NCI-H2196 treated with DMSO at 0.1 percent for 48 hours (cell line): ENCODE measurements around the gene ISLR.

Source experiments
- DNase-seq: peaks from one replicate; lab custom pipeline; 2025; ENCODE audit not compliant: unreplicated experiment; lab: John Stamatoyannopoulos, UW

The ISLR gene

GRCh38 chr15:74170875-74171578 is 2.5 kb upstream of the ISLR start:
- DNase-seq = no peak

DNA sequence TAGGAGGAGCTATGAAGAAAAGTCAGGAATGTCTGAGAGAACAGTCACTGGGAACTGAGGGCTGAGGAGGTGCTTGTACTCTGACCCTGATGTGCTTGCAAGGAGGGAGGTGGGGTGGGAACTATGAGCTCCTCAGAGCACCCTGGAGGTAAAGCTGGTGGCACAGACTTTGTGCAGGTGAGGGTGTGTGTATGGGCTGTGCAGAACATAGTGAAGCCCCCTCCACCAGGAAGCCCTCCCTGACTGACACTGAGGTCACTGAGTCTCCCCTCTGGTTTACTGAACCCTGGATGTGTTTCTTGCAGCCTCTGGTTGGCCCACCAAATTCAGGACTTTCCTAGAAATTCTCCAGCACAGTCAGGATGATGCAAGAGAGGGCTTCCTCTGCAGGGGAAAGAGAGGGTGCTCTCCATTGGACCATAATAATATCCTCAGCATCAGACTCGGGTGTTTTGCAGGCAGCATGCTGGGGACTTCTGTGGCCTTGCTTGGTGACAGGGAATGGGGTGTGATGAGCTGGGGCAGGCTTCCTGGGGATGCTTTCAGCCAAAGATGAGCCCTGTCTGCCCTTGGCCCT is 1.5 kb upstream of the ISLR start:
- DNase-seq = no peak

DNA sequence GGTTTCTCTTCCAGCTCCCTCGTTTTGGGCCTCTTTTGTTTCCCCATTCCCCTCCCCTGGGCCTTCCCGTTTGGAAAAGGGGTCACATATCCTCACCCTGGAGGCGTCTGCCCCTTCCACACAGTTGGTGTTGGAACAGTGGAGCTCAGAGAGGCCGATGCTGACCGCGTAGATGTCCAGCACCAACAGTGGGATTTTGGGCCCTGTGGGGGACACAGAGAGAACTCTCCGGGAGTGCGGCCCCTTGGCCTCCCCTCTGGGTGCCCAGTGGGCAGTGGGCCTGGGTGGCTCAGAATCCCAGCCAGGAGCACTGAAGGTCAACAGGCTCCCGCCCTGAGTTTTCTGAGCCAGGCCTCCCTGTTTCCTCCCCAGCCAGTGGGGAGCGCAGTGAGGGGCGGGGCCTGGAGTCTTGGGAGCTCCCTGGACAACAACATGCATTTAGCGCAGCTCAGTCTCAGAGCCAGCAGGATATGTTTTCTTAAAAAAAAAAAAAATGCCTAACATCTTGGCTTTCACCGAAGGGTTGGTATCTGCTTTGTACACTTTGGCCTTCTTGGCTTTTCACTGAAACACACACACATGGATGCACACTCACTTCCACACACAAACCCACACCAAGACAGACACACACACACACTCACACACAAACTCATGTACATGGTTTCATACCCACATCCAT is 670 bp upstream of the ISLR start:
- DNase-seq = no peak

GRCh38 chr15:74174219-74174957 is 878 bp downstream of the ISLR start:
- no peak for DNase-seq

DNA sequence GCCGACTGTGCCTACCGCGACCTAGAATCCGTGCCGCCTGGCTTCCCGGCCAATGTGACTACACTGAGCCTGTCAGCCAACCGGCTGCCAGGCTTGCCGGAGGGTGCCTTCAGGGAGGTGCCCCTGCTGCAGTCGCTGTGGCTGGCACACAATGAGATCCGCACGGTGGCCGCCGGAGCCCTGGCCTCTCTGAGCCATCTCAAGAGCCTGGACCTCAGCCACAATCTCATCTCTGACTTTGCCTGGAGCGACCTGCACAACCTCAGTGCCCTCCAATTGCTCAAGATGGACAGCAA is 1.4 kb downstream of the ISLR start:
- no peak for DNase-seq

- no peak for DNase-seq
Measured at GRCh38 chr15:74175271-74176191, 2.0 kb downstream of the ISLR start.

DNA sequence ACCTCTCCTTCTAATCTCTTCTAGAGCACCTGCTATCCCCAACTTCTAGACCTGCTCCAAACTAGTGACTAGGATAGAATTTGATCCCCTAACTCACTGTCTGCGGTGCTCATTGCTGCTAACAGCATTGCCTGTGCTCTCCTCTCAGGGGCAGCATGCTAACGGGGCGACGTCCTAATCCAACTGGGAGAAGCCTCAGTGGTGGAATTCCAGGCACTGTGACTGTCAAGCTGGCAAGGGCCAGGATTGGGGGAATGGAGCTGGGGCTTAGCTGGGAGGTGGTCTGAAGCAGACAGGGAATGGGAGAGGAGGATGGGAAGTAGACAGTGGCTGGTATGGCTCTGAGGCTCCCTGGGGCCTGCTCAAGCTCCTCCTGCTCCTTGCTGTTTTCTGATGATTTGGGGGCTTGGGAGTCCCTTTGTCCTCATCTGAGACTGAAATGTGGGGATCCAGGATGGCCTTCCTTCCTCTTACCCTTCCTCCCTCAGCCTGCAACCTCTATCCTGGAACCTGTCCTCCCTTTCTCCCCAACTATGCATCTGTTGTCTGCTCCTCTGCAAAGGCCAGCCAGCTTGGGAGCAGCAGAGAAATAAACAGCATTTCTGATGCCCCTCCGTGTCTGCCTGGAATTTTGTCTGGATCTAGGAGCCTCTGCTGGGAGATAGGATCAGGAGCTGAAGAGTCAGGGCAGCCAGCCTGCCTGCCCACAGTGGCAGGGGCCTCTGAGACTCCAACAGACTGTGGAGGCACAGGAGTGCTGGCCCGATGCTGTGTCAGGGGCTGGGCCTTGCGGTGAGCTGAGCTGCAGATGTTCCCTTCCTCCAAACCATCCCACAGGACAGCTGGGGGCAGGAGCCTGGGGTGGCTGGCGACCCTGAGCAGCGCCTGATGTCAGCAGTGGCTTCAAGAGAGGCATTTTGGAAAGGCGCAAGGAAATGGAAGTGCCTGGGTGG is 3.0 kb downstream of the ISLR start:
- no peak for DNase-seq

DNA sequence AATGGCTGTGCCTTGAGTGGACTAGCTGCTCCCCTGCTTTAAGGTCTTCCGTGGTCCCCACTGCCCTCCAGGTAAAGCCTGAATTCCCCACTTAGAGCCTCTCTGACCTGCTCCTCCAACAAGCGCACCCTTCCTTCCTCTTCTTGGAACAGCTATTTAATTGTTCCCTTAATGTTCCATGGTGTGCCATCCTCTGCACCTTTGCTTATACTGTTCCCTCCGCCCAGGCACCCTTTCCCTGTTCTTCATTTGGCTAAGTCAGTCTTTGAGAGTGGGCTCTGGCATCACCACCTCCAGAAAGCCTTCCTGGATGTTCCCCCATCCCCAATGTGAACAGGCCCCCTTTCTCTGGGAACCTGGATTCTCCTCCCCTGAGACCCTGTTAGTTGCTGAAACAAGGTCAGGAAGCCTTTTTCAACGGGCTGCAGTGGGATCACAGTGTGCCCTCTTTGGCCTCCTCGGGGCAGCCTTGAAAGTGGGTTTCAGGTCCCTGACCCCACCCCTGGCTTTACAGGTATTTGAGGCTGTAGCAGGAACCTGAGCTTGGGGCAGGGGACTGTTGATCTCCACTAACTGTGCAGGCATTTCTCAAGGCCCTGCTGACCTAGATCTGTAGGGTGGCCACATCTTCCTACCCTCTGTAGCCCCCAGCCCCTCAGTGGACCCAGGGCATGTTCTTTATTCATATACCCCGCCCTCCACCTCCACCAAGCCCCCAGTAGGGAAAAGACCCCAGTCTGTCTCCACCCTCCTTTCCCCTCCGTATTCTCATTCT is 5.0 kb downstream of the ISLR start:
- DNase-seq = no peak

- no peak for DNase-seq
Measured at GRCh38 chr15:74179101-74179841, 5.8 kb downstream of the ISLR start.

DNA sequence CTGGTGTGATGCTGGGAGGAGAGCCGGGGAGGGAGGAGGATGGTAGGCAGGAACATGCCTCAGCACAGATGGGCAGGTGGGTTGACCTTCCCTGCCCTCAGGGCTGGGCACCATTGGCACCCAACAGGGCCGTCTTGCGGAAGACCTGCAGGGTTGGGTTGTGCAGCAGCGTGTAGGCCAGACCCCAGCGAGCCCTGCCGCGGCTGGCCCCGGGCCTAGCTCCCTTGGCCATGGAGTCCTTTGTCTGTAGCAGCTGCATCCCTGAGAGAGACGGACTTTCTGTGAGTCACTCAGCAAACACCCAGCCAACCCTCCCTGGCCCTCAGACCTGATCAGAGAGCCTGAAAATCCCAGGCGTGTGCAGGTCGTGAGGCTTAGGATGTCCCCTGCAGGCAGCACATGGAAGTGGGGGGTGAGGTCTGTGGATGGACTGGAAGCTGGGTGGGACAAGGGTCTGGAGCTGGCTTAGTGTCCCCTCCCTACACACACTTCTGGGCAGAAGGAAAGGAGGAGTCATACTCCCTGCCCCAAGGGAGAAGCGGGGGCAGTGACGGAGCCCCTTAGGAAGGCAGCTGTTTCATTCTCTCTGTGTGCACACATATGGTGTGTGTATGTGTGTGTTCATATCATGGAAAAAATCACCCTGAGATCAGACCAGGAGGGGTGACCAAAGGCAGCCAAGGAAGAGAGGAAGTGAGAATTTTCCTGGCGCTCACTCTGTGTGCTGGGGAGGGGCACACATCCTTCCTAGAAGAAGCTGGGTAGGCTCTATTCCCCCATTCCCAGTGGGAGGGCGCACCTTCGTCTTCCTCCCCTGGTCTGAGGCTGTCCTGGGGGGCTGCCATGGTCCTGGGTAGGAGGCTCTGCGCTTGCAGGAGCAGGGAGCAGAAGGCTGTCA is 6.7 kb downstream of the ISLR start:
- no peak for DNase-seq

- DNase-seq = no peak
Measured at GRCh38 chr15:74180881-74181602, 7.5 kb downstream of the ISLR start.

- DNase-seq = no peak
Measured at GRCh38 chr15:74182131-74182530, 8.6 kb downstream of the ISLR start.

GRCh38 chr15:74184582-74185091 is 11.1 kb downstream of the ISLR start:
- DNase-seq = no peak

DNA sequence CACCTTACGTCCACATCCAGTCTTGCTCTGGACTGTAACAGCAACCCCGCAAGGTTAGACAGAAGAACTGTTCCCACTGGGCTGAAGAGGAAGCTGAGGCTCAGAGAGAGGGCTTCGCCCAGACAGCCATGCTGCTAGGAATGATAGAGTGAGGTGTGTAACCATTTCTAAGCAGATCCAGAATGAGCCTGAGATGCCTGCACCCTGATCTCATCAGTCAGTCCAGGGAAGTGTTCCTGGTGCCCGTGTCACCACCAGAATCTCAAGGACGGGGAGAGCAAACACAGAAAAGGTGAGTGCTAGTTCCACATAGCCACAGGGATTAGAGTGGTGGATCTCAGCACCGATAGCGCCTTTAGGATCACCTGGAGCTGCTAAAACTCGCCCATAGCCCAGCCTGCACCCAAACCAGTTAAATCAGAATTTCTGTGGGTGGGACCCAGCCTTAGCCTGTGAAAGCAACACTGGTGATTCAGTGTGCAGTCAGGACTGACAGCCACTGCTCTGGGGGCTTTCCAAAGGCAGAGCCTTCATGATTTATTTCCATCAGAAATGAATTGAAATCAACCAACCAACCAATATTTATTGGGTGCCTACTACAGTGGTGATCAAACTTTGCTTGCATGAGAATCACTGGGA is 12.3 kb downstream of the ISLR start:
- no peak for DNase-seq

- DNase-seq = no peak
Measured at GRCh38 chr15:74188216-74188615, 14.7 kb downstream of the ISLR start.

DNA sequence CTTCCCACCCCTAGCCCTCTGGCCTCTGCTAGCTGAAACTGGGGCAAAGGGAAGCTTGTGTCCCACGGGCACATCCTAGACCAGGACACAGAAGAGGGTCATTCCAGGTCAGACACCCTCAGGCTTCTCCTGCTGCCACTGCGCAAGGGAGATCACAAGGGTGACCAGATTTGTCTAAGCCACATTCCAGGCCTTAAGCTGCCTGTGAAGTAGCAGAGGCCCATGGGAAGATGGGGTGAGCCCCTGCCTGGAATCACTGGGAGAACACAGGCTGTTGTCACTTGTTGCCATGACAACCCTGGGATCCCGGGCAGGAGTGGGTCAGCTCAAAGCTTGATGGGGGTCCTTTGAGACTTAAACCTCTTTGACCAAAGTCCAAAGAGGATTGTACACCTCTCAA is 18.3 kb downstream of the ISLR start:
- DNase-seq = no peak
